Thoracic aorta (tissue), 2 donors: Measurements from ENCODE around the gene SPOCK1. TPM values are rescaled to one million over a fixed set of nuclear protein-coding genes. Genes with fewer than 3 reads are reported as not detected.

ENCODE experiments used
- ATAC-seq: fragments of 150-250 bp; one replicate; pipeline ENCODE4 v1.8.0; 2017; ENCODE audit warnings: low read depth; ENCODE audit not compliant: insufficient number of reproducible peaks, low FRiP score
- DNase-seq: peaks from one replicate; pipeline ENCODE4 v3.0.0-alpha.2; 2020; ENCODE audit warnings: low spot score
- H3K27ac ChIP-seq, 2 donors: fragments of 200-600 bp; sonication (generic); 1 replicate in 1 of 2; 2 replicates in 1 of 2; pipeline ENCODE4 v1.5.1; 2016; ENCODE audit warnings: mild to moderate bottlenecking in 2 of 2, moderate library complexity in 2 of 2
- H3K27me3 ChIP-seq: fragments of 200-600 bp; sonication (generic); replicated peaks from 2 replicates; pipeline ENCODE4 v1.6.0; 2016; ENCODE audit warnings: mild to moderate bottlenecking; ENCODE audit not compliant: insufficient read depth
- H3K36me3 ChIP-seq: fragments of 200-600 bp; sonication (generic); one replicate; pipeline ENCODE4 v1.5.1; 2016
- H3K4me1 ChIP-seq, 2 donors: fragments of 200-600 bp; sonication (generic); 1 replicate in 1 of 2; 2 replicates in 1 of 2; pipeline versions ENCODE4 v1.5.1 to v1.6.0; 2016; ENCODE audit warnings: low read depth in 2 of 2, mild to moderate bottlenecking in 1 of 2; ENCODE audit not compliant: control insufficient read depth in 1 of 2
- H3K4me3 ChIP-seq: fragments of 200-600 bp; sonication (generic); 2 replicates; pipeline ENCODE4 v1.5.1; 2016; ENCODE audit warnings: mild to moderate bottlenecking
- H3K9me3 ChIP-seq: fragments of 200-600 bp; sonication (generic); 2 replicates; pipeline ENCODE4 v1.5.1; 2016
- total RNA-seq, 2 donors: library from RNA; depleted of rRNA; stranded (reverse); fragments of >200 nt; gene quantifications; one replicate each; pipeline versions ENCODE4 v1.1.0 to v1.2.3, GENCODE V29; 2016
- TF ChIP-seq, protein P1 (sequence below): fragments of 200-600 bp; sonication (generic); IDR thresholded peaks from one replicate; pipeline ENCODE4 v1.5.1; 2019; ENCODE audit warnings: antibody characterized with exemption

Gene SPOCK1
- total RNA-seq, 2 donors from 2014 or later: 25.2 to 43.2 TPM

GRCh38 chr5:137448868-137449267 is 50.3 kb downstream of the SPOCK1 start:
- ATAC-seq (no peak), DNase-seq (no peak)
- H3K4me3 ChIP-seq: no peak overlapping the region
- H3K27ac ChIP-seq: no peak overlapping the region
- H3K4me1 ChIP-seq: no peaks in the 10 kb centered on the region
- TF ChIP-seq, protein P1, sequence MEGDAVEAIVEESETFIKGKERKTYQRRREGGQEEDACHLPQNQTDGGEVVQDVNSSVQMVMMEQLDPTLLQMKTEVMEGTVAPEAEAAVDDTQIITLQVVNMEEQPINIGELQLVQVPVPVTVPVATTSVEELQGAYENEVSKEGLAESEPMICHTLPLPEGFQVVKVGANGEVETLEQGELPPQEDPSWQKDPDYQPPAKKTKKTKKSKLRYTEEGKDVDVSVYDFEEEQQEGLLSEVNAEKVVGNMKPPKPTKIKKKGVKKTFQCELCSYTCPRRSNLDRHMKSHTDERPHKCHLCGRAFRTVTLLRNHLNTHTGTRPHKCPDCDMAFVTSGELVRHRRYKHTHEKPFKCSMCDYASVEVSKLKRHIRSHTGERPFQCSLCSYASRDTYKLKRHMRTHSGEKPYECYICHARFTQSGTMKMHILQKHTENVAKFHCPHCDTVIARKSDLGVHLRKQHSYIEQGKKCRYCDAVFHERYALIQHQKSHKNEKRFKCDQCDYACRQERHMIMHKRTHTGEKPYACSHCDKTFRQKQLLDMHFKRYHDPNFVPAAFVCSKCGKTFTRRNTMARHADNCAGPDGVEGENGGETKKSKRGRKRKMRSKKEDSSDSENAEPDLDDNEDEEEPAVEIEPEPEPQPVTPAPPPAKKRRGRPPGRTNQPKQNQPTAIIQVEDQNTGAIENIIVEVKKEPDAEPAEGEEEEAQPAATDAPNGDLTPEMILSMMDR: no peak
- no peaks in the 10 kb centered on the region for H3K36me3 ChIP-seq
- no peaks in the 10 kb centered on the region for H3K9me3 ChIP-seq
- no peaks in the 10 kb centered on the region for H3K27me3 ChIP-seq

- Histone ChIP-seq H3K27ac (no peak overlapping the region), H3K4me1 (no peaks in the 10 kb centered on the region), H3K9me3 (no peaks in the 10 kb centered on the region), H3K27me3 (no peaks in the 10 kb centered on the region), H3K4me3 (no peak overlapping the region), H3K36me3 (no peaks in the 10 kb centered on the region)
- DNase-seq (no peak), ATAC-seq (no peak)
- TF ChIP-seq, protein P1: no peak
Measured at GRCh38 chr5:137446615-137447014, 52.5 kb downstream of the SPOCK1 start.

GRCh38 chr5:137446151-137446550 is 53.0 kb downstream of the SPOCK1 start:
- TF ChIP-seq, protein P1: no peak
- Histone ChIP-seq H3K4me3 (no peak overlapping the region), H3K36me3 (no peaks in the 10 kb centered on the region), H3K27me3 (no peaks in the 10 kb centered on the region), H3K9me3 (no peaks in the 10 kb centered on the region), H3K27ac (no peak overlapping the region), H3K4me1 (peaks cover 0 to 1% of the 10 kb centered on the region in 2 donors)
- DNase-seq: no peak
- no peak for ATAC-seq

DNA sequence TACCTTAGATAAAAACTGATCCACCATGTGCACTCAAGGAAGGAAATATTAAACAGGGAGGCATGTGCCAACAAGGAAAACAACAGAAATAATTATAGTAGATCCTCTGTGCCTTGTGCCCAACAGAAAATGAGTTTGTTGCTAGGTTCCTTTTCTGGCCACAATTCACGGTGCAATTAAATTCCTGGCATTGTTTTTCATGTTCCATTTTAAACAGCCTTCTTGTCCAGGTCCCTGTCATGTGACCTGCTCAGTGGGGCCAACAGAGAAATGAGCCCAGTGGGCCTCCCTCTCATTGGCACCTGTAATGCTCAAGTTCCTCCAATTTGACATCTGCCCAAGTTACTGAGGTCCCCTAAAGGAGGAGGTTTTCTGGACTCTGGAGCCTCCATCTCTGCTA is 56.5 kb downstream of the SPOCK1 start:
- TF ChIP-seq, protein P1: no peak
- Histone ChIP-seq H3K4me3 (no peak overlapping the region), H3K4me1 (peaks cover 0 to 15% of the 10 kb centered on the region in 2 donors), H3K36me3 (no peaks in the 10 kb centered on the region), H3K9me3 (no peaks in the 10 kb centered on the region), H3K27ac (no peak overlapping the region), H3K27me3 (no peaks in the 10 kb centered on the region)
- DNase-seq (no peak), ATAC-seq (no peak)

- DNase-seq (no peak), ATAC-seq (no peak)
- TF ChIP-seq, protein P1: no peak
Measured at GRCh38 chr5:137441476-137441875, 57.6 kb downstream of the SPOCK1 start.

More at GRCh38 chr5:137441476-137441875, 57.6 kb downstream of the SPOCK1 start:
- H3K36me3 ChIP-seq: no peaks in the 10 kb centered on the region
- H3K27me3 ChIP-seq: no peaks in the 10 kb centered on the region
- no peak overlapping the region for H3K4me3 ChIP-seq
- H3K9me3 ChIP-seq: no peaks in the 10 kb centered on the region
- H3K27ac ChIP-seq: no peak overlapping the region
- peaks cover 0 to 15% of the 10 kb centered on the region in 2 donors for H3K4me1 ChIP-seq
